H1 (cell line): ENCODE data around the gene TSPAN9. TPM values are rescaled to one million over a fixed set of nuclear protein-coding genes. Genes with fewer than 3 reads are reported as not detected.

Experiments used
- polyA plus RNA-seq, 7 experiments: library from polyadenylated mRNA; depleted of rRNA in 3 of 7; stranded (reverse) in 5 of 7; unstranded in 2 of 7; fragments of >200 nt in 5 of 7; fragments of 200-250 nt in 2 of 7; gene quantifications; 1 replicate in 5 of 7; 2 replicates in 1 of 7; 4 replicates in 1 of 7; pipeline versions ENCODE4 v1.2.1 to v1.2.3, GENCODE V29; 2011 to 2013; ENCODE audit warnings: missing spikeins in 2 of 7, mixed read lengths in 2 of 7
- total RNA-seq: library from RNA; stranded (reverse); fragmentation: NEBNext Ultra II Directional; extraction: Animal tissue kit (Norgen Biotek cat#: 25700); gene quantifications from 2 replicates; pipeline ENCODE4 v1.2.1, GENCODE V29; 2021
- TF ChIP-seq, protein P1 (sequence below): IDR thresholded peaks from 2 replicates; pipeline ENCODE4 v1.6.1; 2011; ENCODE audit warnings: low read depth, mild to moderate bottlenecking, low read length; ENCODE audit not compliant: insufficient read depth
- TF ChIP-seq, protein P2 (sequence below): IDR thresholded peaks from 2 replicates; pipeline ENCODE4 v1.6.1; 2011; ENCODE audit warnings: low read length, improper control_type of control experiment
- TF ChIP-seq, protein P3 (sequence below): IDR thresholded peaks from 2 replicates; pipeline ENCODE4 v1.6.1; 2012; ENCODE audit warnings: inconsistent platforms

Gene TSPAN9
- total and polyA plus RNA-seq, 2 of the 8 experiments (the other 6 are each of a cell fraction or from before 2014, with no cell fraction given) = 11.5 to 29.1 TPM

- TF ChIP-seq, protein P1, sequence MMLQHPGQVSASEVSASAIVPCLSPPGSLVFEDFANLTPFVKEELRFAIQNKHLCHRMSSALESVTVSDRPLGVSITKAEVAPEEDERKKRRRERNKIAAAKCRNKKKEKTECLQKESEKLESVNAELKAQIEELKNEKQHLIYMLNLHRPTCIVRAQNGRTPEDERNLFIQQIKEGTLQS = no peak
- TF ChIP-seq, protein P2, sequence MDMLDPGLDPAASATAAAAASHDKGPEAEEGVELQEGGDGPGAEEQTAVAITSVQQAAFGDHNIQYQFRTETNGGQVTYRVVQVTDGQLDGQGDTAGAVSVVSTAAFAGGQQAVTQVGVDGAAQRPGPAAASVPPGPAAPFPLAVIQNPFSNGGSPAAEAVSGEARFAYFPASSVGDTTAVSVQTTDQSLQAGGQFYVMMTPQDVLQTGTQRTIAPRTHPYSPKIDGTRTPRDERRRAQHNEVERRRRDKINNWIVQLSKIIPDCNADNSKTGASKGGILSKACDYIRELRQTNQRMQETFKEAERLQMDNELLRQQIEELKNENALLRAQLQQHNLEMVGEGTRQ = no peak
- TF ChIP-seq, protein P3, sequence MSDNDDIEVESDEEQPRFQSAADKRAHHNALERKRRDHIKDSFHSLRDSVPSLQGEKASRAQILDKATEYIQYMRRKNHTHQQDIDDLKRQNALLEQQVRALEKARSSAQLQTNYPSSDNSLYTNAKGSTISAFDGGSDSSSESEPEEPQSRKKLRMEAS = no peak
Measured at GRCh38 chr12:3229577-3229976, 152.4 kb downstream of the TSPAN9 start (continued).
